Measurements from ENCODE around the gene SH3TC1.

The SH3TC1 gene

DNA sequence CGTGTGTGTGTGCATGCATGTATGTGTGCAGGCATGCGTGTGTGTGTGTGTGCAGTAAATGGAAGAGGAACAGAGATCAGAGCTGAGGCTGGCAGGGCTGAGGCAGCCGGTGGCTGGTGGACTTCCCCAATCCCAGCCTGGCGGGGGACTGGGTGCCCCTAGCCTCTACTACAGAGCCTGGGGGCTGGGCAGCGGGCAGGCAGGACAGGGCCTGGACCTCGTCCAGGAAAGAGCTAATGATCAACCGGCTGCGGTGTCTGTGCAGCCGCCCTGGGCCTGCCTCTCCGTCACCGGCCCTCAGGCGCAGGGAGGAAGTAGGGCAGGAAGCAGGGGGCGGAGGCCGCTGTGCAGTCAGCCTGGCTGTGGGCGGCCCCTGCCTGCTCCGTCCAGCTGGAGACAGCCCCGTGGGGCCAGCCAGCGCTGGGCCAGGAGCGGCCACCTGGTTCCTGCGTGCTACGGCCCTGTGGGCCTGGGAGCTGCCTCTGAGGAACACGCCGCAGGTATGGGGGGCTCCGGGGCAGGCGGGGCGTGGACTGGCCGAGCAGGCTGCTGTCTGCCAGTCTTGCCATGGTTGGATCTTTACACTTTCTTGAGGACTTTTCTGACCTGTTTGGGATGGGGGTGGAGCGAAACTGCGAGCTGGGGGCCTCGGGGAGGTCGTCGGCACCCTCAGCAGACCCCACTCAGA is at the start of gene SH3TC1:
TSS of gene SH3TC1 (plus strand) at position 385 of the 688 bp plus-strand sequence. CDS start 5,905 bp downstream, outside the sequence.
- DNase-seq: peak; percentile 65

DNA sequence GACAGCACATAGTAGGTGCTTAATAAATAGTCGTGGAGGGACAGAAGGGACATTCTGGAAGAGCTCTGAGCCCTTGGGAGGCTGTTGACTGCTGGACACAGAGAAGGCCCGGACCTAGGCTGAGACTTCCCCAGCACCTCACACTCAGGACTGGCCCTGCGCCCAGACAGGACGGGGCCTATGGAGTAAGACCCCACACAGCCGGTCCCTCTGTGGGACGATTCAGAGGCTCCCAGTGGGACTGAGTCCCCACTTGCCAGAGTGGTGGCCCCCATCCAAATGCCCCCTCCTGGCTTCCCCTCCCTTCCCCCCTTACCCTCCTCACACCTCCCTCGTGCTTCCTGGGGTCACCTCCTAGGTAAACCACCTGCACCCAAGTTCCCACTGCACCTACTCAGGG is 49.4 kb upstream of the SH3TC1 start:
- no peak for DNase-seq

DNA sequence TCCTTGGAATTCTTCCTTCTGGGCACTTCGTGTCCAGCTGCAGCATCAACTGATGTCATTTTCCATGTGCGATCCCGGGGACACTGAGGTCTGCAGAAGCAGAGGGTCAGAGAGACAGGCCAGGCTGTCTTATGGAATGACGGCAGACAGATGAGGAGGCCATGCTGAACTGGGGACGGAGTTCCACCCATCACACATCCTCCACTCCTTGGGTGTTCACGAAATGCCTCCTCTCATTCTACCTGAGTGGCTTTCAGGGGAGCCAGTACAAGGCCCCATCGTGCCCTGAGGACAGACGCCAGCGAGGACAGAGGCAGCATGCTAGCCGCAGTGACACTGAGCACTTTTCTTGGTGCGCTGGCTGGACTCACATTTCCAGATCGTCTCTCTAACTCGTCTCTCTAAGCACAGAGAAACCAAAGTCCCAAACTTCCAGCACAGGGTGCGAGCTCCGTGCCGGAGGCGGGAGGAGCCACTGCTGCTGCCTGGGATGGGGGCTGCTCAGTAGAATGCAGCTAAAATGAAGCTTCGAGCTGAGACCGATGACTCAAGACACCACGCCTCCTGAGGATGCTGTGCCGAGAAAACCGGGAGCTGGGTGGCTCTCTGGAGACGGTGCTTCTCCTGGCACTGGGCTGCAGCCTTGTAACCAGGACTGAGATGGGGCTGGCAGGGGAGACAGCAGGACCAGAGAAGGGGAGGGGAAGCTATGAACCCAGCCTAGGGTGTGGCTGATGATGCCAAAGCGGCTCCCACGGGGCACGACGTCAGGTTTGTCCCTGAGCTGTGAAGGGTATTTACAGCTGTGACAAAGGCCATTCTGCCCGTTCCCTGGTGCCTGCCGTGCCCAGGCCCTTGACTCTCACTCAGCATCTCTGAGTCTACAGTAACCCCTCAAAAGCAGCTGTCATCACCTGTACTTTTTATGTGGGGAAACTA is 48.7 kb upstream of the SH3TC1 start:
- no peak for DNase-seq

DNA sequence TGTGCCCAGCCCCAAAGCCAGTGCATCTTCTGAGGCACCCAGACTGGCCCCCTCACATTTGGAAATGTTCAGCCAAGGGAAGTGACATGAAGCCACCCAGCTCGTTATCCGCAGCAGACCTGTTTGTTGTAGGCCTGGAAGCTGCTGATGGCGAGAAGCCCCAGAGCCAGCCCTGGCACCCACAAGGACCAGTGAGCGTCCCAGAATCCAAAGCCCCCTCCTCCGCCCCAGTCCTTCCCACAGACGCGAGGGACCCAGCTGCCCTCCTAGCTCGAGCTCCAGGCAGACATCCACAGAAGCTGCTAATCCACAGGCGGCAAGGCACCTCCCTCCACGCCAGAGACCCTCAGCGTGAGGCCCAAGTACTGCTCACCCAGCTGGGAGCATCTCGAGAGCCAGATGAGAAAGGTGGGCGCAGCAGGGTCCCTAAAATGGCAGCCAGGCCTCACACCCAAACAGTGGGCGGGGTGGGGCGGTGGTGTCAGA is 47.9 kb upstream of the SH3TC1 start:
- DNase-seq: no peak

DNA sequence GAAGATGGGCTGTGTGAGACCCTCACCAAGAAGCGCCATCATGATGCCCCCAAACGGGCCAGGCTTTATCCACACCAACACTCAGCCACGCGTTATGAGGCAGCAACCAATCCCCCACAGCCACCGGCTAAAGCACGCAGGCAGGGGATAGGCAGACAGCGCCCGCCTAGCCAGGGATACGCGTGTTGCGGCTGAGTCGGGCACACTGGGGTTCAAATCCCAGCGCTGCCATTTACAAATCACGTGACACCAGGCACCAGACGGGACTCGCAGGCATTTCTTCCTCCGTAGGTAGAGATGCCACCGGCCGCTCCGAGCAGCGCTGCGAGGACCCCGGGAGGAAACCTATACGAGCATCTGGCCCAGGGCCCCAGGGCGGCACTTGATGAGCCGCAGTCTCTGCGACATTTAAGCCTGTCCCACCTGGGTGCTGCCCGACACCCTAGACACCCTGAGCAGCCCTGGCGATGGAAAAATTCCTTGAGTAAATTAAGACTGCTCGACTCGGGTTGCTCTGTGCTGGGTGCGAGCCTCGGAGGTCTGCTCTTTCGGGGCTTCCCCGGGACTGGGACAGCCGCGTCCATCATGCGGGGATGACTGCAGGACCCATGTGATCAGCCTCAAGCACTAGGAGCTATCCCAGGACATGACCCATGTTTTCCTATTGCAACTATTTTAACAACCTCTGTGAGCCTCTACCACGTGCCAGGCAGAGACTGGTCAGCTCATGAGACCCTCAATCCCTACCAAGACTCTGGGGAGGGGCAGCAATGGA is 46.8 kb upstream of the SH3TC1 start:
- no peak for DNase-seq

DNA sequence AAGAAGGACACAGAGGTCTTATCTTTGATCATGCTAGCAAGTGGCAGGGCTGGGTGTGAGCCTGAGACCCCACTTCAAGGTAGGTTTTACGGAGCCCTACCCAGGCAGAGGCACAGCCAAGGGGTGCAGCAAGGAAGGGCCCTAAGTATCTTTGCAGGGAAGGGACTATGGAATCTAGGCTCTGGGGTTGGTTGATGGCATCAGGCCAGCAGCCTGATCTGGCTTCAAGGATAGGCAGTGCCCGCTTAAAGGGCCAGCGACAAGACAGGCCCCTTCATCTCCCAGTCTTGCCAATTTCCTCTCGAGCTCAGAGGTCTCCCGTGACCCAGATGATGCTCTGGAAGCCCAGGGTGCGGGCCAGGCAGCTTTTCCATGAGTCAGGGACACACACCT is 46.2 kb upstream of the SH3TC1 start:
- DNase-seq: no peak

DNA sequence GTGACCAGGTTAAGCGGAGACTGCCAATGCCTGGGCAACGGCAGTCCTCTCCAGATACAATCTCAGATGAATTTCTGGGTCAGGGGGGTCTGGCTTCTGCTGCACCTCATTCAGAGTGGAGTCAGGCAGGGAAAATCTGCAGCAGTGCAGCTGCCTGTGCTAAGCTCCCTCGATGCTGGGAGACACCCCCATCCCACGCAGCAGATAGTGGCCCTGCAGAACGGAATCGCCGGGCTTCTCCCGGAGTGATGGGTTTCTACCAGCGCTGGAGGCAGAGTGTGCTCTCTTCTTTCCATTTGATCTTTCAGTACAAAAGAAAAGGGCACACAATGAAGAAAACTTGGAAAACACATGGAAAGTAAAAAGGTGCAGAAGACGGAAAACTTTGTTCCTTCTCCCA is 45.6 kb upstream of the SH3TC1 start:
- no peak for DNase-seq

DNA sequence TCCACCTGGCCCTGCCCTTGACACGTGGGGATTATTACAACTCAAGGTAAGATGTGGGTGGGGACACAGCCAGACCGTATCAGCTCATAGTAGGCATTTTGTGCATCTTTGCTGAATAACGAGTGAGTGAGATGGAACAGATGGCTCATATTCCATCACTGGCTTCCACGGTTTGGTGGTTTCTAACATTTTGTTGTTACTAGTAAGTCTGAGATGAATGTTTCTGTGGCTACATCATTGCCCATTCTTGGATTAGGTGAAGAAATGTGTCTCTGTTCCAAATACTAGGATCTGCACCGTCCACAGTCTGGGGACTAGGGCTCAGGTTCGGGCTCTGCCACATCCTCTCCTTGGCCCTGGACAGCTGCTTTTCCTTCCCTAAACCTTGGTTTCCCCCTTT is 44.0 kb upstream of the SH3TC1 start:
- DNase-seq: no peak

DNA sequence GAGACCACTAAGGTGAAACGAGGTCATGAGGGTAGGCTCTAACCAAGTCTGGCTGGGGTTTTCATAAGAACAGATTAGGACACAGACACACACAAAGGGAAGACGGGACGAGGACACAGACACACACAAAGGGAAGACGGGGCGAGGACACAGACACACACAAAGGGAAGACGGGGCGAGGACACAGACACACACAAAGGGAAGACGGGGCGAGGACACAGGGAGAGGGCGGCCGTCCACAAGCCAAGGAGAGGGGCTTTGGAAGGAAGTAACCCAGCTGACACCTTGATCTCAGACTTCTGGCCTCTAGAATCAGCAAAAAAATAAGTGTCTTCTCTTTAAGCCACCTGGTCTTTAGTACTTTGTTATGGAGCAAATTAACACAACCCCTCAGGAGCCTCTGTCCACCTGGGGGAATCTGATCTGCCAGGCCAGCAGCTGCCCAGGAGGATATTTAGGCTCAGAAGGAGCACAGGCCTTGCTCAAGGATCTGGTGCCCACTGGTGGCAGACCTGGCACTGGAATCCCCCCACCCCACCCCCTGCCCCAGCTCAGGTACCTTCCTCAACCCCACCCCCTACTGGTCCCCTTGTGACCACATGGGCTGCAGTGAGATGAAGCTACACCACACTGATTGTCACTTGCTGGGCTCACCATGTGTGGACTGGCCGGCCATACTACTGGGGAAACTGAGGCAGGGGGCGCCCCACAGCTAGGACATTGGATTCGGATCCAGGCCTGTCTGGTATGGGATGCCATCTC is 43.2 kb upstream of the SH3TC1 start:
- no peak for DNase-seq

DNA sequence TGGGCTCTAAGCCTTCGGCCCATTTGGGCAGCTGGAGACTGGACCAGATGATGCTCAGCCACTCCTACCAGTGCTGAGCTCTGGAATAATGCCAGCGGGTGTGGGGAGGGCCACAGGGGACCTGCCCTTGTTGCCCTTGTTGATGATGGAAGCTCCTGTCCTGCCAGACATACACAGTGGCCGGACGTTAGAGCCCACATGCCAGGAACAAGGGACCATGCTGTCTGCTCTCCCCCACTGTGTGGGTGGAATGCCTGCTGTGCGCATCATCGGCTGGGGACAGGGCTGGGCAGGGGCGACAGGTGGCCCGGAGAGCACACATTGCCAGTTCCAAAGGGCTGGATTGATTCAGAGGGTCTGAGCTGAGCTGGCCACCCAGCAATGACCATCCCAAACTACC is 42.5 kb upstream of the SH3TC1 start:
- DNase-seq: no peak

DNA sequence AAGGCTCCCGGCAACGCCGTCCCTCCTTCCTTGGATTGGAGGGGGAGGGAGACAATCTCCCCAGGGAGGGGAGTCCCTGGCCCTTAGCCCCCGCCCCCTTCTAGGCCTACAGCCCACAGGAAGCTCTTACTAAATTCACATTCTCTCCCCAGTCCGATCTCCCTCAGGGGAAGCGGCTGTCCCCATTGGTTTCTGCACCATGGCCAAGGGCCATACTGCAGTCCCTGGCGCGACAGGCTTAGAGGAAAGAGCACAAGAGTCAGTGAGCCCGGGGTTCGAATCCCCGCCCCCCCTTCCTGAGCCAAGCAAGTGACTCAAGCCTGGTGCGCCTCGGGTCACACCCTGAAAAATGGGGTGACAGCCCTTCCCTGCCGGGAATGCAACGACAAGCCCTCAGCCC is 41.6 kb upstream of the SH3TC1 start:
- DNase-seq: no peak

DNA sequence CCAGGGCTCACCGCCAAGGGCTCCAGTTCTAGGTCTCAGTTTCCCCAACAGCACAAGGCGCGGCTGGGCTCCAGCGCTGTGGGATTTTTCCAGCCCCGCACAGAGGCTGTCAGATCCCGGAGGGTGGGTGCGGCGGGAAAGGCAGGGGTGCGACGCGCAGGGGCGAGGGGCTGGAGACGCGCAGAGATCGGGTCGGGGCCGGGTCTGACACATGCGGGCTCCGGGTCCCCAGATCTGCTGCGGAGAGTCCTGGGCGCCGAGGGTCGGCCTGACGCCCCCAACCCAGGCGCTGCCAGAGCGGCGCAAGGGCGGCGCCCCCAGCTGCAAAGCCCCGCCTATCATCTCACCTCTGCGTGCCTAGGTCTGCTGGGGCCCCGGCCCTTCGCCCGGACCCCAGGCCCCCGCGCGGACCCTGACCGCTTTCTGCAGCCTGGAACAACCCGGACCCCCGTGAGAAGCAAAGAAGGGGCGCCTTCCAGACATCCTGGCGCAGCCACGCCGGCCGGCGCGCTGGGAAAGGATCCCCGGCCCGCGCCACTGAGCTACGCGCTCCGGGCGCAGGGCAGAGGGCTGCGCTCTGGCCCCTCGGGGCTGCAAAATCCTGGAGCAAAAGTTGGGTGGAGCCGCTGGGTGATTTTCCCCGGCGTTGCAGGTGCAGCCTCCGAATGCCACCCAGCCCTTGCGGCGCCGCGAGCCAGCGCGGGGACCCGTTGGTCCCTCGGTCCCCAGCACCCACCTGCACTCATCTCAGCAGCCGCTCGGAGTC is 41.0 kb upstream of the SH3TC1 start:
- no peak for DNase-seq

DNA sequence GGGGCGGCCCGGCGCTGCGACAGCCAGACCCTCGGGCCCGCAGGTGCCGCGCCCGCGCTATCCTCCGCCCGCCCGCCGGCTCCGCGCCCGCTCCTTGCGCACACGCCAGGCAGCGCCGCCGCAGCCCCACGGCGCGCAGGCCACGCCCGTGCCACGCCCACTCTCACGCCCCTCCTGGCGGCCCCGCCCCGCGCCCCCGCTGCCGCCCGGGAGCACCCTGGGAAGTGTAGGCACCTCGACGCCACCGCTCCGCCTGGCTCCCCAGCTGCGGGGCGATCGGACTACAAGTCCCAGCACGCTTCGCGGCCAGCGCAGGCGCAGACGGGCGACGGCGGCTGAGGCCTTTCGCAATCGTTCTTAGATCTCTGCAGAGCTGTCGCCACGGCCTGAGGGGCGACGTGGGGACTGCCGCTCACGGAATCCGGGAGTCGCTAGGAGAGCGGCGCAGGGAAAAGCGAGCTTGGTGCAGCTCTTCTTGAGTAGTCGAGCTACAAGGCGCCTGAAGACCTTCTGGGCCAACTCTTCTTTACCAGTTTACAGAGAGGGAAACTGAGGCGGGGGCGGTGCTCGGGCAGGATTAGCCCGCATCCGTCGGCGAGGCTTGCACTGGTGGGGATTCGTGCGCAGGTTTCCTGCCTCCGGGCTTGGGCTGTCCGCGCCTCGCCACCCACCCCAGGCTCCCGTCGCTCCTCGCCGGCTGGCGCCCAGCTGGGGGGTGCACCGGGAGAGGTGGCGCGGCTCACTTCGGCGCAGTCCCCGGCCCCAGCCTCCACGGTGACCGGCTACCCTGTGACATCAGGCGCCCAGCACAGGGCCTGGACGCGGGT is 40.2 kb upstream of the SH3TC1 start, which contains the start of gene ABLIM2:
TSS of gene ABLIM2 (minus strand) at position 104 of the 827 bp plus-strand sequence. CDS start 124 bp downstream, outside the sequence.
- DNase-seq: peak; percentile 100

DNA sequence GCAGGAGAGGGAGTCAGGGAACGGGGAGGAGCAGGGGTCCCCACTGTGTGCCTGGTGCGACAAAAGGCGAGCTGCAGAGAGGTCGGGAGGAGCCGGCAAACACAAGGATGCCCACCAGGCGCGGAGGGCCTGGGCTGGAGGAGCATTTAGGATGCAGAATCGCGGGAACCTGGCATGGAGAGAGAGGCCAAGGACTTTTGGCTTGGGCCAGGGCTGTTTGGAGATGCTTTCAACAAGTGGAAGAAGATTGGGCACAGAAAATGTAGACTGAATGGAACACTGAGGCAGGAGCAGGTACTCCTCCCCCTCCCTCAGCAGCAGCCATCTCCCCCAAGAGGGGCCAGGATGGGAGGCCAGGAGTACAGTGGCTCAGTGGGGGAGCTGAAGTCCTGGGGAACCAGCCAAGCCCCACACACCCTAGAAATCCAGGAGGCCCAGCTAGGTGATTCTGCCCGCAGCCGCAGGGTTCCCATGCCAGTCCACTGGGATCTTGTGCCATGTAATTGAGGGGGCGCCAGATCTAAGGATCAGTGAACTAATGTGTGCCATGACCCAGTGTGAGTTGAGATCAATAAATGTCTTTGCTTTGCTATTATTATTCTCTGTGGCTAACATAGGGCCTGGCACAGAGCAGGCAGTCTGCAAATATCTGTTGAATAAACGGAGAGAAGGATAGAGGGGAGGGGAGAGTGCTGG is 39.4 kb upstream of the SH3TC1 start:
- no peak for DNase-seq

DNA sequence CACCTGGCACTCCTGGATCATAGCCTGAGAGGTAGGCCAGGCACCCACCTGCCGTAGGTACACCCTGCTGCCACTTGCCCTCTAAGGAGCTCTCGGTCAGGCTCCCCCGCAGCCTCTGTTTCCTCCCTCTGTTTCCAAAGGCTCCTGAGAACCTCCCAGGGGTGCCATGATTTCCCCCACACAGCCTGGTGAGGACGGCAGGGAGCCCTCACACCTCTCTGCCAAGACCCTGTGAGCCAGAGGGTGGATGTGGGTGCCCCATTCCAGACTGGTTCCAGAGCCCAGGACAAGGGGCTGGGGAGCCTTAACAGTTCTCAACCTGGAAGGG is 38.9 kb upstream of the SH3TC1 start:
- DNase-seq: no peak

DNA sequence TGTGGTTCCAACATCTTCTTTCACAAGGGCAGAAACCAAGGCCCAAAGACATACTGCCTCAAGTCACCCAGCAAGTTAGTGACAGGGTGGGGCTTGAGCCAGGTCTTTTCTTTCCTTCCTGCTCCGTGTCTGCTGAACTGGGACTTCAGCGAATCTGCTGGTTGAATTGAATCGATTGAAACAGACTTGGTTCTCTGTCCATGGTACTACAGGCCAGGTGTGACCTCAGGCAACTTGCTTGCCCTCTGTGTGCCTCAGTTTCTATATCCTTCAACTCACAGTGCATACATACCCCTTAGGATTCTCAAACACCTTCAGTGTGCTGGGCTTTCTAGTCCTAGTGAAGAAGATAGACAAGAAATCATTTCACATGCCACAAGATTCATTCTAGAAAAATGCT is 38.5 kb upstream of the SH3TC1 start:
- no peak for DNase-seq

DNA sequence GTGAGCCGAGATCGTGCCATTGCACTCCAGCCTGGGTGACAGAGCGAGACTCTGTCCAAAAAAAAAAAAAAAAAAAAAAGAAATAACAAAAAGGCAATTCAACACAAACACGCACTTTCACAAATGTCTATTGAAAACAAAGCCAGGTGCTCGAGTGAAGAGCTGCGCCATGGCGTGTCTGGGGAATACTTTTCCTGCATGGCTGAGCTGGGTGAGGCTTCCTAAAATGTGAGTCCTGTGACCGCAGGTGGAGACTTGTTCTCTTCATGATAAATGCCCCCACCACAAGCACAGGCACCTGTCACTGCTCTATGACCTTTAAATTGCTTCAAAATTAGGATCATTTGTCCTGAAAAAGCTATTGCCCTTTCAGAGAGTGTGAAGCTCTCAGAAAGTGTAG is 36.5 kb upstream of the SH3TC1 start:
- DNase-seq: no peak

DNA sequence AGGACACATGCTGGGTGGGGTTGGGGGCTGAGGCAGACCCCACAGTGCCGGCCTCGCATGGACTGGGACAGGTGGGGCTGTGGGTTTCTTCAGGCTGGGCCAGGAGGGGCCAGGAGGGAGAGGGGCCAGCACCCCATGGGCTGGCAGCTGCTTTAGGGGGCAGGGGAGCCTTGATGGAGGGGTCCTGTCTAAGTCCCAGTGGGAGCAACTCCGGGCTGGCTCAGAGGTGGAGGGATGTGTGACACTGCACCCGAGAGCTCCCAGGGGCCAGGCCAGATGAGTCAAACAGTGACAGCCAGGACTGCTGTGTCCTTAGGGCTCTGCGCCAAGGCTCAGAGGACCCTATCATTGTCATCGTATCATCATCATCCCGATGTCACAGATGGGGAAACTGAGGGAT is 36.1 kb upstream of the SH3TC1 start:
- no peak for DNase-seq

DNA sequence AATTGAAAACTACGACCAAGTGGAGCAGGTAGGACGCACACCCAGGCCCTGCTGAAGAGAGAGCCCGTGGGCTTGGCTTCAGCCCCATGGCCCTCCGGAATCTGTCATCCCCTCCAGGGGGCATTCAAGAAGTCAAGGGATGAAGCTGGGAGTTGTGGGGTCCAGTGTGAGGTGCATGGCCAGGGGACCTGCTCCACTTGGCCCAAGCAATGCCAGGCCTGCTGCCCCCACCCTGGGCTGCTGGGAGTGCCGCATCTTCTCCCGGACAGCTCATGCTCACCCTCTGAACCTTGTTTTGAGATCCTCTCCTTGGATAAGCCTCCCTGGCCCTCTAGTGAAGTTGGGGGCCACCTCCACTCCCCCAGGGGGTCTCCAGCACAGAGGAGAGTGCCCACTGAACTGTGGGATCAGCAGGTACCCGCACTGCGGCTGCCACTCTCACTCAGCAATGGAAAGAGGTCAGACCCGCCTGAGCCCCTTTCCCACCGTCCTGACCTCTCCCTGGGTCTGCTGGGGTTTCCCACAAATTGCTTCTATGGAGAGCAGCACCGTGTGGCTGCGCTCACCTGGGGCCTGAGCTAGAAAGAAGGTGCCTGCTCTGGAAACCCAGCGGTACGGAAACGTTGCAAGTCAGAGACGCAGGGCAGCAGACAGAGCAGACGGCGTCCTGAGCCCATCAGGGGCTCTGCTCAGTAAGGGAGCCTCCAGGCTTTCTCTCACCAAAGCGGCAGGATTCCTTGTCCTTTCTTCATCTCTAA is 35.5 kb upstream of the SH3TC1 start:
- DNase-seq: no peak
